Measurements from ENCODE around the gene DCTN5.
"Not testable (repeated sequence)": the region's sequence is repeated elsewhere in the genome, so short reads cannot be mapped to it uniquely, and the experiment has no call there.

The DCTN5 gene

DNA sequence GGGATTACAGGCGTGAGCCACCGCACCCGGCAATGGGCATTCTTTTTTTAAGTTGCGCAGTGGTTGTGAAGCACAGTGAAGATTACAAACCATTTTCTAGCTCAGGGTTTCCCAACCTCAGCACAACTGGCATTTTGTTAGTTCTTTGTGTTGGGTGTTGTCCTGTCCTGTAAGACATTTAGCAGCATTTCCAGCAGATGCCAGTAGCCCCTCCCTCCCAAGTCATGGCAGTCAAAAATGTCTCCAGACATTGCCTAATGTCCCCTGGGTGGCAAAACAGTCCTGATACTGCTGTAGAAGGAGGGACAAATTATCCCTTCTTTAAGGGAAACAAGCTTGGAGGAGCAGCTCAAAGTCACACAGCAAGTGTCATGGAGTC, 53.0 kb downstream of the DCTN5 start:
- no peak for DNase-seq (ENCODE audit: low read depth)

DNA sequence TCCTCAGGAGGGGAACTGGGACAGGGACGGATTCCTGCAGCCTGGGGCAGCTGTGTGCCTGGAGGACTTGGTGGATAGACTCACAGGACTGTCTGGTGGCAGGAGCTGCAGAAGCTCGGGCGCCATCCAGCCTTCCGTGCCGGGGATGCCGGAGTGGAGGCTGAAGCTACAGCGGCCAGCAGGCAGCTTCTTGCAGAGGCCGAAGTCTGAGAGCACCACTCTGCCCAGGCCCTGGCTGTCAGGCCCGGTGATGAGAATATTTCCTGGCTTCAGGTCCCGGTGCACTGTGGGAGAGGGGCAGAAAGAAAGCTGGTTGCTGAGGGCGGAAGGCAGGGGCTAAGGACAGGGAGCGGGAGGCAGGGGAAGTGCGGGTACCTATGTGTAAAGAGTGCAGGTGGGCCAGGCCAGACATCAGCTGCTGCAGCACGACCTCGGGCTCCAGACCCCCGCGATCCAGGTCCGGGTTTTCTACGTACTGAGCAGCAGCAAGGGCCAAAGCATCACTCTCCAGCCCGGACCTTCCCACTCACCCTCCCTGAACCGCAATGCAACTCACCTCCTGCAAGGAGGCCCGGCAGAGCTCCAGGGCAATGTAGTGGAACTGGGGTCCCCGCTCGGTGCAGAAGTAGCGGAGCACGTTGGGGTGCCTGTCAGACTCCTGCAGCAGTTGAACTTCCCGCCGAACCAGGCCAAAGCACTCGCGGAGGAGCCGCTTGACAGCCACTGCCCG, 53.5 kb downstream of the DCTN5 start:
- DNase-seq (ENCODE audit: low read depth), result no peak

DNA sequence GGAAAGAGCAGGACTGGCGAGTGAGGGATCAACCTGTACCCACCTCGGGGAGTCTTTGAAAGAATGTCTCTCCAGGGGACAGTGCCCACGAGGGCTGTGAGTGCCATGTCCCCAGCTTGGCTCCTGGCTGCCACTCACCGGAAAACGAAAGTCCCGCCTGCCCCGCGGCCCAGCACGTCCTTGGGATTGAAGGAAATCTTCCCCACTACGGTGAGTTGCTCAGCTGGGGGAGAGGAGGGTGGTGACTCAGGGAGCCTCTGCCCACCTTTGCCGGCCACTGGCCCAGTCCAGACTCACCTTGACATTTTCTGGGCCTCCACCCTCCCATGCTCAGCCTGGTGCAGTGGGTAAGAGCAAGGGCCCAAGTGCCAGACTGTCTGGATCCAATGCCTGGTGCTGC, 54.5 kb downstream of the DCTN5 start:
- no peak for DNase-seq (ENCODE audit: low read depth)

DNA sequence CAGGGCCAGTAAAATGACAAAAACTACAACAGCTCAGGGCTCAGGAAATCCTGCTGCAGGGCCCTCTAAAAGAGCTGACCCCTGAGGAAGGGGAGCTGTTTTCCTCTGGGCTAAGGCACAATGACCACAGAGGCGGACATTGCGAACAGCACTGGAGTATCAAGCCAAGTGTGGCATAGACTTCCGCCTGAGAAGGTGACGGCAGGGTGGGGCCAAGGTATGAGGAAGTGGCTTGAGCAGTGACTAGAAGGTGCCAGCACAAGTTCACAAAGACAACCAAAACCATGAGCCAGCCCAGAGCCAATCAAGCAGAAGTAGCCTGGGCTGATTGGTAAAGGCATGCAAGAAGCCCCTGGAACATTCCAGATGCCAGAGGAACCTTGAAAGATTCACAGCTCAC, 57.8 kb downstream of the DCTN5 start:
- no peak for DNase-seq (ENCODE audit: low read depth)

DNA sequence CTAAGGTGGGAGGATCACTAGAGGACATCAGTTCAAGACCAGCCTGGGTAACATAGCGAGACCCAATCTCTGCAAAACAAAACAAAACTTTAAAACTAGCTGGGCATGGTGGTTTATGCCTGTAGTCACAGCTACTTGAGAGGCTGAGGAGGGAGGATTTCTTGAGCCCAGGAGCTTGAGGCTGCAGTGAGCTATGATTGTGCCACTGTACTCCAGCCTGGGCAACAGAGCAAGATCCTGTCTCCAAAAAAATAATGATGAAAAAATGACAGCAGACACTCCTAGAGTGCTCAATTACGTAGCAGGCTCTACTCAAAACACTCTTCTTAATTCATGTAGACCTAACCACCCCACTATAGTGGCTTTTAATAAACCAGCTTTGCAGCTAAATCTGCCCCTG, 58.8 kb downstream of the DCTN5 start:
- DNase-seq (ENCODE audit: low read depth), result no peak

DNA sequence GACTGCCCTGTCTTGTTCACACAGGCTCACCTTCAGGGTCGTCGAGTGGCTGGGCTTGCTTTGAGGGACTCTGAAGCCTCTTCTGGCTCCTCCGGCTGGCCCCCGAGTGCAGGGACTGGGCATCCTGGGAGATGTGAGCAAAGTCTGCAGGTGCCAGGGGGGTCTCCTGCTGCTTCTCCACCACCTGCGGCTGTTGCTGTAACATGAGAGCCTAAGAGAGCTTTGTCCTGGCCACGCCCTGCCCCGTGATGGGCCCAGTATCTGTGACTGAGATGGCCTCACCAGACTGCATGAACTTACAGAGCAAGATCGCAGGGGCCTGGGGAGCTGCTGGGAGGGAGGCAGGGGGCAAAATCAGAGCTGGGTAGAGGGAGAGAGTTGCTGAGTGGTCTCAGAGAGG, 59.2 kb downstream of the DCTN5 start:
- DNase-seq (ENCODE audit: low read depth), result no peak

DNA sequence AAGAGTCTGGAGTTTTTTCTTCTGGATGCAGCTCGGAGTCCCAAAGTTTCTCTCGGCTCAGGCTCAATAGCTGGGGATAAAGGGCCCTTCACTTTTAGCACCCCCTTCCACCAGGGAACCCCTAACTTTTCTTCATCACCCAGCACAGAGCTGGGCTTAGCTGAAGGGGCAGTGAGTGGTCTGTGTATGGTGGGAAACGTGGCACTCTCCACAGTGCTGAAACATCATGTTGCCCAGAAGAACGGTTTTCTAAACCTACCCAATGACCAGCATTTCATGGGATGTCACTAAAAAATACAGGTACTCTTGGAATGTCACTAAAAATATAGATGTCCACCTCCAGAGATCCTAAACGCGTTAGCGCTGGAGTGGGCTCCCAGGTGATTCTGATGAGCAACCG, 59.8 kb downstream of the DCTN5 start:
- DNase-seq (ENCODE audit: low read depth), result no peak

DNA sequence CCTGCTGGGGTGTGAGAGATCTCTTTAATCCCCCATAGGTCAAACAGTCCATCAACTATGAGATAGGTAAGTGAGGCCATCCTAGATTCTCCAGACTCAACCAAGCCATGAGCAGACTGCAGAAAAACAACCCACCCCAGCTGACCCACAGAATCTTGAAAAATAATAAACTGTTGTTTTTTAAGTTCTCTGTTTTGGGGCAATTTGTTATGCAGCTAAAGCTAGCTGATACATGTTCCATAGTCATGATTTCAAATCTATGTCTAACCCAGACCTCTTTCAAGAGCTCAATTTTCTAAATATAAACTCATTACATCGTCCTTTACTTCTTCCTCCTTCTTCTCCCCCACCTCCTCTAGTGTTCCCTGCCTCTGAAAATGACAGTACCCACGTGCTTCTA, 61.7 kb downstream of the DCTN5 start:
- no peak for DNase-seq (ENCODE audit: low read depth)

DNA sequence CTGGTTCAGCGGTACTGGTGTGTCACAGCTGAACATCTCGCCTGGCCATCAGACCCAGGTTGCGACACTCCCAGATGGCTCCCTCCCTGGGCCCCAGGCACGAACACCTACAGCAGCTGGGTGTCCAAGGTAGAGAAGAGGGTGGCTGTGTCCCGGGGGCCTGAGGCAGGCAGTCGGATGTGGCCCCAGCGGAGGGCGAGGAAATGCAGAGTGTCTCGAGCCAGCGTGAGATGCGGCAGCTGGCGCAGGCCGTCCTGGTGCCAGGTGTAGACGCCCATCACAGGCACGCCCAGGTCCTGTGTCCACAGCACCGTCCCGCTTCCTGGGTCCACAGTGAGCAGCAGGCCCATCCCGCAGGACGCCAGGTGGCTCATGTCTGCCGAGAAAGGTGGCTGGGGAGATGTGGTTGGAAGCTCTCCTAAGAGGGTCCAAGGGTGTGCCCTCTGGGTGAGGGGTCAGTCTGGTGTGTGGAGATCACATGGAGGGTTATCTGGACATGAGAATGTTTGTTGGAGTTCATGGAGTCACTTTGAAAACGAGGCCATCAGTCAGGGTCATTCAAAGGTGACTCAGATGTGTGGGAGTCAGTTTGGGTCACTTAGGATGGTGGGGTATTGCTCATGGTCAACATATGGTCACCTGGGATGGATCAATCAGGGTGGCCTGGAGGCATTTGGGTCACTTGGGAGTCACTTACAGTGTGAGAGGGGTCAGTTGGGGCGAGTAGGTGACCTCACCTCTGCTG, 63.7 kb downstream of the DCTN5 start:
- no peak for DNase-seq (ENCODE audit: low read depth)

DNA sequence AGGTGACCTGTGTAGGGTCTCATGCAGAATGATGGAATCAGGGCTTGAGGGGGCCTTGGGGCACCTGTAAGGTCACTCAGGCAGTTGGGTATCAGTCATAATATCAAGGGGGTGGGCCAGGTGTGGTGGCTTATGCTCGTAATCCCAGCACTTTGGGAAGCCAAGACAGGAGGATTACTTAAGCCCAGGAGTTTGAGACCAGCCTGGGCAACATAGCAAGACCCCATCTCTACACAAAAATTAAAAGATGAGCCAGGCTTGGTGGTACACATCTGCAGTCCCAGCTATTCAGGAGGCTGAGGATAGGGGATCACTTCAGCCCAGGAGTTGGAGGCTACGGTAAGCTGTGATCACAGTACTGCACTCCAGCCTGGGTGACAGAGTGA, 64.2 kb downstream of the DCTN5 start:
- no peak for DNase-seq (ENCODE audit: low read depth)

DNA sequence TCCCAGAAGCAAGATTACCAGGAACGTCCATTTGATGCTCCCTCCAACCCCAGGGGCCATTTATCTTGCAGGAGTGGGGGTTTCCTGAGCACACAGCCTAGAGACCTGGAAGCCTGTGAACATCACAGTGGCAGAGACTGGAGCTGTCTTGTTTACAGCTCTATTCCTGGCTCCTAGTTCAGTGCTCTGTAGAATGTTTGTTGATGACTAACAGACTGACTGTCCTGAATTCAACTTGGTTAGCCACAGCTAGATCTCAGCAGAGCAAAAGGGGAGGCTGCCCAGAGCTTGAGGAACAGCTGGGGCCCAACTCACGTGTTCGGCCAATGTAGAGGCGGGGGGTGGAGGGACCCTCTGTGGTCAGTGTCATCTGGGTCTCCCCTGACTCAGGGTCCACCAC, 65.2 kb downstream of the DCTN5 start:
- no peak for DNase-seq (ENCODE audit: low read depth)

DNA sequence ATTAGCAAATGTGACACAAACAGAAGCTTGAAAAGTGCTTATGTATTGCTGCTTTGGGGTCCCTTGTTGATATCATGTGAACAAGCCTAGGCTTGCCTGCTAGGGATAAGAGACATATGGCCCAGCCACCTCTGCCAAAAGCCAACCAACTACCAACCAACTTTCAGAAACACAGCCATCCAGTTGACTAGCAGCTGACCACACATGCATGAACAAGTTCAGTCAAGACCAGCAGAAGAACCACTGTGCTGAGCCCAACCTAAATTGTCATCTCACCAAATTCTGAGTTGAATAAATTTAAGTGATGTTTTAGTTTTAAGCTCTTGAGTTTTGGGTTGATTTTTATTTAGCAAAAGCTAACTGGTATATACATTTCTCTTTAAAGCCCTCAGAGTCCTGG, 68.3 kb downstream of the DCTN5 start:
- no peak for DNase-seq (ENCODE audit: low read depth)

DNA sequence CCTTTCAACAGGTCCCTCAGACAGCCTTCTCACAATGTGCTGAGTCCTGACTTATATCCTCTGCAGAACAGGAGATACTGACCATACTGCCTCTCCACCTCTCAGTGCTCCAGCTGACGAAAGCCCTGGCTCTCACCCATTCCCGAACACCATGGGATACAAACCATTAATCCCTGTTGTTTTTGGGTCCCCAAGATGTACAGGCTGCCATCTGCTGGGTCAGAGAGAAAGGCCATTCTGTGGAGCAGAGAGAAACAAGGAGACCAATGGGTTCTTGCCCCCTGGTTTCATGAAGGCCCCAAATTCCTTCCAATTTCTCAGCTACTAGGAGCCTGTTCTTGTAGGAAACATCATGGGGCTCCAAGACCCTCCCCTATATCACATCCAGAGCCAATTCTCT, 68.7 kb downstream of the DCTN5 start:
- DNase-seq (ENCODE audit: low read depth), result no peak

DNA sequence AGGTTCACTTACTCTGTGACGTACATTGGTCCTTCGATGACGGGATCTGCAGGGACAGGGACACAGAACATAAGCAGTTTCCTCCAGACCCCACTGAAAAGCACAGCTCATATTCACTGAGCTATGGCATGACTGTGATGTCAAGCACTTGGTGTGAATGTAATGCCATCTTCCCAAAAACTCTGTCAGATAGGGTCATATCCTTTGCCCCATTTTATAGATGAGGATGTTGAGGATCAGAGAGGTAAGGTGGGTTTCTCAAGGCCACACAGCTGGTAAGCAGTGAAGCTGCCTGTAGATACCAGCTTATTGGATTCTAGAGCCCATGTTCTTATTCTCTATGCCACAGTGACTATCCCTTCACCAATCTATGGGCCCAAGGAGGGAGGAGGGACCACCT, 69.2 kb downstream of the DCTN5 start:
- no peak for DNase-seq (ENCODE audit: low read depth)

DNA sequence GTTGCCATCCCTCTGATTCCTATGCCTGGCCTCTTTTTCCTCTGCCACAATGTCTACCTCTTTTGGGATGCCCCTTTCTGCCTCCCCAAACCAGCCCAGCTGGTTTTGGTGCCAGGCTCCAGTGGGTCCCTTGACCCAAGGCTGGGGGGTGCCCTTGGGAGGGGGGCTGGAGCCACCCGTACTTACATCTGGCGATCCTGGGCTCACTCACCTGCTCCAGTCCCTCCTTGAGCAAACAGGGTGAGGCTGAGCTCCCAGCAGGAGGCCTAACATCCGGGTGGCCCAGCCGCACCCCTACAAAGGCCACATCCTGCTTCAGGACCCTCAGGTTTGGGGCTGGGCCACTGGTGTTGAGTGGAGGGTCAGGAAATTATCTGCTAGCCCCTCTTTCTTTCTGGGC, 70.5 kb downstream of the DCTN5 start:
- DNase-seq (ENCODE audit: low read depth), result no peak

DNA sequence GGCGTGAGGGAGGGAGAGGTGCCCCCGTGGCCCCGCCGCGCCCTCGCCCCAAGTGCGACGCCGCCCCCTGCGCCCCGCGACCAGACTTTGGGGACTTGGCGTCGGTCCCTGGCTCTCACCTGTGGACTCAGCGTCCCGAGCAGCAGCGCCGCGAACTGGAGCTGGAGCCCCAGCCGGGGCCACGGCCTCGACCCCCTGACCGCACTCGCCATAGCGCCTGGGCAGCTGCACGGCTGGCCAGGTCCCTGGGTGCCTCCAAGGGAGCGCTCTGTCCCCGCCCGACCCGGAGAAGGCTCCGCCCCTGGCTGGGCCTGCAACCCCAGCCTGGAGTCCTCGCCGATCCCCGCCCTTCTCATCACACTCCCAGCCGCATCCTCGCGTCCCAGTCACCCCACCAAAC, 71.7 kb downstream of the DCTN5 start, which contains the start of gene ERN2:
TSS of gene ERN2 (minus strand) at position 247 of the 400 bp plus-strand sequence. CDS start at position 212, 35 bp downstream.
- DNase-seq (ENCODE audit: low read depth), result no peak

DNA sequence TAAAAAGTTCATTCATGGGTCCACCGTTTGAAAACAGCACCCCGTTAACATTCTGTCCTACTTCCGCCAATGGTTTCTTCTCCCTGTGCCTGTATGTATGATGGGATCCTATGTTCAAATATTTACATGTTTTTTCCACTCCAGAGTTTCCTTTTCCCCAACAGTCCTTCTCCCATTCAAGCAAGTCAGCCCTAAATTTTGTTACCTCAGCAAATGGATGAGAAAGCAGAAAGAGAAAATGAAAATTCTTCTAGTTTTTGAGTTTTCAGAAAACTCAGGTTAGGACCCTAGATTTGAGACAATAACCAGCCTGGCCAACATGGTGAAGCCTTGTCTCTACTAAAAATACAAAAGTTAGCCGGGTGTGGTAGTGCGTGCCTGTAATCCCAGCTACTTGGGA, 75.2 kb downstream of the DCTN5 start:
- no peak for DNase-seq (ENCODE audit: low read depth)

DNA sequence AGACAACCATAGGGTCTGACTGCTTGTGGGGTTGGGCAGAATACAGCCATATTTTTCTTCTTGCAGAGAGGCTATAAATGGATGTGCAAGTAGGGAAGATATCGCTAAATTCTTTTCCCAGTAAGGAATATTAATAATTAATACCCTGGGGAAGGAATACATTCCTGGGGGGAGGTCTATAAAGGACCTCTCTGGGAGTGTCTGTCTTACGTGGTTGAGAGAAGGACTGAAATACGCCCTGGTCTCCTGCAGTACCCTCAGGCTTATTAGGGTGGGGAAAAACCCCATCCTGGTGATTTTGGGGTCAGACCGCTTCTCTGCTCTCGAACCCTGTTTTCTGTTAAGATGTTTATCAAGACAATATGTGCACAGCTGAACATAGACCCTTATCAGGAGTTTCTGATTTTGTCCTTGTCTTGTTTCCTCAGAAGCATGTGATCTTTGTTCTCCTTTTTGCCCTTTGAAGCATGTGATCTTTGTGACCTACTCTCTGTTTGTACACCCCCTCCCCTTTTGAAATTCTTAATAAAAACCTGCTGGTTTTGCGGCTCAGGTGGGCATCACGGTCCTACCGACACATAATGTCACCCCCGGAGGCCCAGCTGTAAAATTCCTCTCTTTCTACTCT, 81.5 kb downstream of the DCTN5 start:
- not testable (repeated sequence) for DNase-seq (ENCODE audit: low read depth)

DNA sequence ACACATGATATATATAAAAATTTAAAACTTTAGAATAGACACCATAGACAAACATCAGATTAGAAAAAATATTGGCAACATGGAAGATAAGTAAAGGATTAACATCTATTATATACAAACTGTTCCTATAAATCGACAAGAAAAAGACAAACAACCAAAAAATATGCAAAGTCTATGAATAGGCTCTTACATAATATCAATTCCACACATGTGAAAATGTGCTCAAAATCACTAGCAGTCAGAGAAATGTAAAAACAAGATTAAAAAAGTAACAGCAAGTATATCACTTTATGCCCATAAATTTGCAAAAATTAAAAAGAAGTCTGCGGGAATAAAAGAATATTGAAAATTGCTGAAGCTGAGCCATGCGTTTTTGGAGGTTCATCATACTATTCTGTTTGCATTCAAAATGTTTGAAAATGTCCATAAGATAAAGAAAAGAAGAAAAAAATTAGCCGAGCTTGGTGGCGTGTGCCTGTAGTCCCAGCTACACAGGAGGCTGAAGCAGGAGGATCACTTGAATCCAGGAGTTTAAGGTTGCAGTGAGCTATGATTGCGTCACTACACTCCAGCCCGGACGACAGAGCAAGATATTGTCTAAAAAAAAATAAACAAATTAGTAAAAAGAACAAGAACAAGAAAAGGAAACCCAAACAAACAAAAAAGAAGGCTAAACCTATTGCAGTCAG, 83.0 kb downstream of the DCTN5 start:
- no peak for DNase-seq (ENCODE audit: low read depth)

DNA sequence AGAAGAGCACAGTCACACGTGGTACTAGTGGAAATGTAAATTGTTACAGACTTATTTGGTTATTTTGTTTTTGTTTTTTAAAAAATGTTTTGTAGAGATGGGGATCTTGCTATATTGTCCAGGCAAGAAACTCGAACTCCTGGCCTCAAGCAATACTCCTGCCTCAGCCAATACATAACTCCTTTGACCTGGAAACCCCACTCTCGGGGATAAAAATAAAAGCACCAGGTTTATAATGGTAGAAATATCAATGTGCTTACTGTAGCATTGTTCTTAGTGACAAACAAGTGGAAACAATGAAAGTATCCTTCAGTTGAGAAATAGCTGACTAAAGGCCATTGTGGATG, 83.5 kb downstream of the DCTN5 start:
- no peak for DNase-seq (ENCODE audit: low read depth)

DNA sequence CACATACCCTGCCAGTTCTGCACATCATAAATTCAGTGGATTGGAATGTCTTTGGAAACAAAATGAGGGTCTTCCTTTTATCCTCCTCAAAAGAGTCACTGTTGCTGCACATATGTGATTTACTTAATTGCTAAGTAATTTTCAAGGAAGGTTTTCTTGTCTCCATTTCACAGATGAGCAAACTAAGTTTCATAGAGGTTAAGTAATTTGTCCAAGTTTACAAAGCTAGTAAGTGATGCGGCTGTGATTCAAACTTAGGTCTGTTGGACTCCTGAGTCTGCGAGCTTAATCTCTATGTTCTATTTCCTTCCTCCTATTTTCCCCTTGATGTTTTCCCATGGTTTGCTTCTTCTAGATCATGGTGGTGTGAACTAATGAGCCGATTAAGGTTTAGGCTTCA, 85.4 kb downstream of the DCTN5 start:
- no peak for DNase-seq (ENCODE audit: low read depth)

Data from GM04504 (cell line).